B cell (primary cell): ENCODE measurements around the gene ELF1.

Source experiments
- EZH2 ChIP-seq: IDR thresholded peaks from 2 replicates; pipeline ENCODE4 v1.6.1; 2012; ENCODE audit warnings: borderline replicate concordance, low read depth, mild to moderate bottlenecking, moderate library complexity, low read length; ENCODE audit not compliant: insufficient read depth, poor library complexity, severe bottlenecking
- TF ChIP-seq, protein P1 (sequence below): fragments of 200-600 bp; IDR thresholded peaks from one replicate; pipeline ENCODE4 v1.8.0; 2022; ENCODE audit warnings: antibody characterized with exemption, mild to moderate bottlenecking

DNA sequence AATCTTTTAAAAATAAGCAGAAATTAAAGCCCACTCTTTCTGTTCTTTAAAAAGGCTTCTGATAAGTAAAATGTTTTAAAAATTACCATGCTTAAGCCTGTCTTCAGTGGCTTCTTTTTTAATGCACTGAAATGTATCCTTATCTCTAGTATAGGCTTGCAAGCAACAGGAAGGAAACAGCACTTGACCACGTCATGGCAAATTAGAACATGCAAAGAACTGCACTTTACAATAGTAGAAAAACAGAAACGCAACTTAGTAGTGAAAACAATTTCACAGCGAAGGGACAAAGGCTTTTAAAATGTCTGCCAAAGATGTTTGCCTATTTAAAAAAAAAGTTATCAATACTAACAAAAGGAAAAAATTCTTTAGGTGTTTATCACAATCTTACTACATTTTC is 36.3 kb downstream of the ELF1 start:
- TF ChIP-seq, protein P1, sequence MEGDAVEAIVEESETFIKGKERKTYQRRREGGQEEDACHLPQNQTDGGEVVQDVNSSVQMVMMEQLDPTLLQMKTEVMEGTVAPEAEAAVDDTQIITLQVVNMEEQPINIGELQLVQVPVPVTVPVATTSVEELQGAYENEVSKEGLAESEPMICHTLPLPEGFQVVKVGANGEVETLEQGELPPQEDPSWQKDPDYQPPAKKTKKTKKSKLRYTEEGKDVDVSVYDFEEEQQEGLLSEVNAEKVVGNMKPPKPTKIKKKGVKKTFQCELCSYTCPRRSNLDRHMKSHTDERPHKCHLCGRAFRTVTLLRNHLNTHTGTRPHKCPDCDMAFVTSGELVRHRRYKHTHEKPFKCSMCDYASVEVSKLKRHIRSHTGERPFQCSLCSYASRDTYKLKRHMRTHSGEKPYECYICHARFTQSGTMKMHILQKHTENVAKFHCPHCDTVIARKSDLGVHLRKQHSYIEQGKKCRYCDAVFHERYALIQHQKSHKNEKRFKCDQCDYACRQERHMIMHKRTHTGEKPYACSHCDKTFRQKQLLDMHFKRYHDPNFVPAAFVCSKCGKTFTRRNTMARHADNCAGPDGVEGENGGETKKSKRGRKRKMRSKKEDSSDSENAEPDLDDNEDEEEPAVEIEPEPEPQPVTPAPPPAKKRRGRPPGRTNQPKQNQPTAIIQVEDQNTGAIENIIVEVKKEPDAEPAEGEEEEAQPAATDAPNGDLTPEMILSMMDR = no peak
- no peak for TF ChIP-seq EZH2
